Liver (tissue), 9 donors: ENCODE results near the gene SEMA3G. TPM values are rescaled to one million over a fixed set of nuclear protein-coding genes. Genes with fewer than 3 reads are reported as not detected.

ENCODE experiments used
- DNase-seq: peaks from one replicate; pipeline ENCODE4 v3.0.0-alpha.2; 2017; ENCODE audit warnings: low spot score
- H3K27ac ChIP-seq, 2 donors: one replicate each; pipeline ENCODE4 v1.7.0; 2013; ENCODE audit warnings: inconsistent platforms in 2 of 2, low read length in 2 of 2, control low read depth in 1 of 2, low read depth in 1 of 2, mild to moderate bottlenecking in 1 of 2
- H3K27me3 ChIP-seq, 4 donors: one replicate each; pipeline versions ENCODE4 v1.6.1 to v1.7.0; 2013; ENCODE audit warnings: low read length in 3 of 4, inconsistent platforms in 1 of 4, mild to moderate bottlenecking in 1 of 4, moderate library complexity in 1 of 4; ENCODE audit not compliant: control insufficient read depth in 4 of 4, insufficient read depth in 4 of 4
- H3K36me3 ChIP-seq, 4 donors: one replicate each; pipeline versions ENCODE4 v1.6.1 to v1.7.0; 2013; ENCODE audit warnings: low read length in 3 of 4, mild to moderate bottlenecking in 3 of 4, low read depth in 1 of 4, moderate library complexity in 1 of 4; ENCODE audit not compliant: control insufficient read depth in 4 of 4, insufficient read depth in 3 of 4
- H3K4me1 ChIP-seq, 4 donors: one replicate each; pipeline versions ENCODE4 v1.6.1 to v1.7.0; 2013; ENCODE audit warnings: low read length in 3 of 4, mild to moderate bottlenecking in 3 of 4, moderate library complexity in 1 of 4; ENCODE audit not compliant: control insufficient read depth in 4 of 4, insufficient read depth in 4 of 4
- H3K4me3 ChIP-seq, 3 donors: one replicate each; pipeline versions ENCODE4 v1.6.1 to v1.7.0; 2013; ENCODE audit warnings: low read length in 3 of 3, control low read depth in 1 of 3, low read depth in 1 of 3, mild to moderate bottlenecking in 1 of 3
- H3K9ac ChIP-seq, 2 donors: one replicate each; pipeline ENCODE4 v1.7.0; 2013; ENCODE audit warnings: low read length in 2 of 2, mild to moderate bottlenecking in 2 of 2, moderate library complexity in 2 of 2, control low read depth in 1 of 2, low read depth in 1 of 2
- H3K9me3 ChIP-seq, 4 donors: one replicate each; pipeline versions ENCODE4 v1.6.1 to v1.7.0; 2013; ENCODE audit warnings: low read length in 3 of 4; ENCODE audit not compliant: control insufficient read depth in 4 of 4
- ATF3 ChIP-seq: IDR thresholded peaks from 2 replicates; pipeline ENCODE4 v1.6.1; 2016; ENCODE audit warnings: antibody characterized with exemption
- CTCF ChIP-seq: fragments of 150-350 bp; IDR thresholded peaks from 2 replicates; pipeline ENCODE4 v1.5.1; 2017; ENCODE audit warnings: improper control_type of control experiment, low read depth, low read length; ENCODE audit not compliant: missing input control
- EGR1 ChIP-seq, 2 donors: IDR thresholded peaks; 2 replicates each; pipeline ENCODE4 v1.6.1; 2016 to 2018; ENCODE audit warnings: antibody characterized with exemption in 2 of 2, low read depth in 2 of 2
- FOXA2 ChIP-seq: IDR thresholded peaks from 2 replicates; pipeline ENCODE4 v1.6.1; 2016; ENCODE audit warnings: antibody characterized with exemption
- GABPA ChIP-seq, 2 donors: IDR thresholded peaks in 1 of 2; conservative IDR thresholded peaks in 1 of 2; 2 replicates each; pipeline ENCODE4 v1.6.1; 2016; ENCODE audit warnings: antibody characterized with exemption in 2 of 2, mild to moderate bottlenecking in 1 of 2, moderate library complexity in 1 of 2
- HNF4A ChIP-seq, 2 donors: conservative IDR thresholded peaks; 2 replicates each; pipeline ENCODE4 v1.6.1; 2016; ENCODE audit warnings: antibody characterized with exemption in 2 of 2, mild to moderate bottlenecking in 2 of 2
- HNF4G ChIP-seq: IDR thresholded peaks from 2 replicates; pipeline ENCODE4 v1.6.1; 2016; ENCODE audit warnings: antibody characterized with exemption
- NR2F2 ChIP-seq: IDR thresholded peaks from 2 replicates; pipeline ENCODE4 v1.6.1; 2016; ENCODE audit warnings: antibody characterized with exemption
- RAD21 ChIP-seq, 2 donors: IDR thresholded peaks; 2 replicates each; pipeline ENCODE4 v1.6.1; 2016; ENCODE audit warnings: antibody characterized with exemption in 2 of 2, mild to moderate bottlenecking in 2 of 2
- RXRA ChIP-seq, 2 donors: IDR thresholded peaks; 2 replicates each; pipeline ENCODE4 v1.6.1; 2017 to 2018; ENCODE audit warnings: antibody characterized with exemption in 2 of 2, mild to moderate bottlenecking in 1 of 2
- SP1 ChIP-seq: IDR thresholded peaks from 2 replicates; pipeline ENCODE4 v1.6.1; 2018; ENCODE audit warnings: antibody characterized with exemption, mild to moderate bottlenecking
- TAF1 ChIP-seq: conservative IDR thresholded peaks from 2 replicates; pipeline ENCODE4 v1.6.1; 2016; ENCODE audit warnings: antibody characterized with exemption, mild to moderate bottlenecking
- YY1 ChIP-seq: IDR thresholded peaks from 2 replicates; pipeline ENCODE4 v1.6.1; 2016; ENCODE audit warnings: antibody characterized with exemption, mild to moderate bottlenecking
- ZBTB33 ChIP-seq: IDR thresholded peaks from 2 replicates; pipeline ENCODE4 v1.6.1; 2016; ENCODE audit warnings: antibody characterized with exemption
- WGBS: extraction: QIAGEN DNeasy Blood & Tissue Kit; methylation state at CpG from one replicate; pipeline ENCODE4 v1.1.7; 2013; 5-methylcytosine and 5-hydroxymethylcytosine counted together
- polyA plus RNA-seq, 2 donors: library from polyadenylated mRNA; stranded (reverse) in 1 of 2; unstranded in 1 of 2; fragments of 200-250 nt in 1 of 2; fragments of >200 nt in 1 of 2; fragmentation: Nextera tagmentation in 1 of 2; extraction: Ambion mirVana in 1 of 2; gene quantifications; one replicate each; pipeline versions ENCODE4 v1.2.1 to v1.2.3, GENCODE V29; 2013 to 2015
- total RNA-seq, 2 donors: library from RNA; depleted of rRNA; stranded (reverse); fragments of >200 nt; gene quantifications; one replicate each; pipeline ENCODE4 v1.2.3, GENCODE V29; 2014
- TF ChIP-seq, protein P1 (sequence below): IDR thresholded peaks from 2 replicates; pipeline ENCODE4 v1.6.1; 2016; ENCODE audit warnings: antibody characterized with exemption, mild to moderate bottlenecking
- TF ChIP-seq, protein P2 (sequence below): IDR thresholded peaks from 2 replicates; pipeline ENCODE4 v1.6.1; 2016; ENCODE audit warnings: antibody characterized with exemption
- donor health status: healthy.
- donor health status: healthy.
- donor health status: healthy.
- donor health status: healthy.
- donor health status: healthy.

Gene SEMA3G
- total and polyA plus RNA-seq, 4 donors: 0.47 to 1.2 (median 0.74) TPM

GRCh38 chr3:52403955-52404354 is 40.9 kb downstream of the SEMA3G start:
- Histone ChIP-seq H3K4me3 (no peak overlapping the region), H3K4me1 (peaks cover 0 to 13% (median 8%) of the 10 kb centered on the region in 4 donors), H3K9ac (no peak overlapping the region), H3K27me3 (no peaks in the 10 kb centered on the region), H3K36me3 (peaks cover 17 to 89% (median 59%) of the 10 kb centered on the region in 4 donors), H3K9me3 (no peaks in the 10 kb centered on the region), H3K27ac (no peak overlapping the region)
- no peak for DNase-seq
- WGBS: 93% methylated on average over 3 of the region's 3 CpGs
- TF ChIP-seq RXRA (IDR thresholded peaks at IDR 0.05): no peak
- no peak for TF ChIP-seq FOXA2
- no peak for TF ChIP-seq ZBTB33
- TF ChIP-seq GABPA (IDR thresholded peaks at IDR 0.05 in 1 of 2, conservative IDR thresholded peaks at IDR 0.05 in 1 of 2): no peak
- TF ChIP-seq HNF4G: no peak
- TF ChIP-seq, protein P1, sequence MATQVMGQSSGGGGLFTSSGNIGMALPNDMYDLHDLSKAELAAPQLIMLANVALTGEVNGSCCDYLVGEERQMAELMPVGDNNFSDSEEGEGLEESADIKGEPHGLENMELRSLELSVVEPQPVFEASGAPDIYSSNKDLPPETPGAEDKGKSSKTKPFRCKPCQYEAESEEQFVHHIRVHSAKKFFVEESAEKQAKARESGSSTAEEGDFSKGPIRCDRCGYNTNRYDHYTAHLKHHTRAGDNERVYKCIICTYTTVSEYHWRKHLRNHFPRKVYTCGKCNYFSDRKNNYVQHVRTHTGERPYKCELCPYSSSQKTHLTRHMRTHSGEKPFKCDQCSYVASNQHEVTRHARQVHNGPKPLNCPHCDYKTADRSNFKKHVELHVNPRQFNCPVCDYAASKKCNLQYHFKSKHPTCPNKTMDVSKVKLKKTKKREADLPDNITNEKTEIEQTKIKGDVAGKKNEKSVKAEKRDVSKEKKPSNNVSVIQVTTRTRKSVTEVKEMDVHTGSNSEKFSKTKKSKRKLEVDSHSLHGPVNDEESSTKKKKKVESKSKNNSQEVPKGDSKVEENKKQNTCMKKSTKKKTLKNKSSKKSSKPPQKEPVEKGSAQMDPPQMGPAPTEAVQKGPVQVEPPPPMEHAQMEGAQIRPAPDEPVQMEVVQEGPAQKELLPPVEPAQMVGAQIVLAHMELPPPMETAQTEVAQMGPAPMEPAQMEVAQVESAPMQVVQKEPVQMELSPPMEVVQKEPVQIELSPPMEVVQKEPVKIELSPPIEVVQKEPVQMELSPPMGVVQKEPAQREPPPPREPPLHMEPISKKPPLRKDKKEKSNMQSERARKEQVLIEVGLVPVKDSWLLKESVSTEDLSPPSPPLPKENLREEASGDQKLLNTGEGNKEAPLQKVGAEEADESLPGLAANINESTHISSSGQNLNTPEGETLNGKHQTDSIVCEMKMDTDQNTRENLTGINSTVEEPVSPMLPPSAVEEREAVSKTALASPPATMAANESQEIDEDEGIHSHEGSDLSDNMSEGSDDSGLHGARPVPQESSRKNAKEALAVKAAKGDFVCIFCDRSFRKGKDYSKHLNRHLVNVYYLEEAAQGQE: no peak
- TF ChIP-seq, protein P2, sequence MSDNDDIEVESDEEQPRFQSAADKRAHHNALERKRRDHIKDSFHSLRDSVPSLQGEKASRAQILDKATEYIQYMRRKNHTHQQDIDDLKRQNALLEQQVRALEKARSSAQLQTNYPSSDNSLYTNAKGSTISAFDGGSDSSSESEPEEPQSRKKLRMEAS: no peak
- TF ChIP-seq SP1: no peak
- no peak for TF ChIP-seq ATF3
- TF ChIP-seq RAD21 (IDR thresholded peaks at IDR 0.05): no peak
- no peak for TF ChIP-seq CTCF
- TF ChIP-seq NR2F2: no peak
- no peak for TF ChIP-seq HNF4A (conservative IDR thresholded peaks at IDR 0.05)
- TF ChIP-seq TAF1: no peak
- TF ChIP-seq YY1: no peak
- TF ChIP-seq EGR1 (IDR thresholded peaks at IDR 0.05; ENCODE audit: low read depth in 2 of 2): no peak
